ENCODE measurements around the gene HAX1. TPM values are rescaled to one million over a fixed set of nuclear protein-coding genes. Genes with fewer than 3 reads are reported as not detected.
"Not testable (repeated sequence)": the region's sequence is repeated elsewhere in the genome, so short reads cannot be mapped to it uniquely, and the experiment has no call there.

The HAX1 gene
- total RNA-seq, 1 experiment from 2014 or later, result 80.4 TPM

DNA sequence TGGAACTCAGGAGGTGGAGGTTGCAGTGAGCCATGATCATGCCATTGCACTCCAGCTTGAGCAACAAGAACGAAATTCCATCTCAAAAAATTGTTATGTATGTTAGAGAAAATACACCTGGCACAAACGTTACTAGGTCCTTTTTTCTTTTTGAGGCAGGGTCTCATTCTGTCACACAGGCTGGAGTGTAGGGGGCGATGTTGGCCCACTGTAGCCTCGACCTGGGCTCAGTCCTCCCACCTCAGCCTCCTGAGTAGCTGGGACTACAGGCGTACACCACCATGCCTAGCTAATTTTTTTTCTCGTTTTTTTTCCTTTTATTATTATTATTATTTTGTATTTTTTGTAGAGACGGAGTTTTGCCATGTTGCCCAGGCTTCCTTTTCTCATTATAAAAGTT lies 4.4 kb downstream of the HAX1 start:
- no peak overlapping the region for H2BK5ac ChIP-seq (ENCODE audit: insufficient read length, low read length)

DNA sequence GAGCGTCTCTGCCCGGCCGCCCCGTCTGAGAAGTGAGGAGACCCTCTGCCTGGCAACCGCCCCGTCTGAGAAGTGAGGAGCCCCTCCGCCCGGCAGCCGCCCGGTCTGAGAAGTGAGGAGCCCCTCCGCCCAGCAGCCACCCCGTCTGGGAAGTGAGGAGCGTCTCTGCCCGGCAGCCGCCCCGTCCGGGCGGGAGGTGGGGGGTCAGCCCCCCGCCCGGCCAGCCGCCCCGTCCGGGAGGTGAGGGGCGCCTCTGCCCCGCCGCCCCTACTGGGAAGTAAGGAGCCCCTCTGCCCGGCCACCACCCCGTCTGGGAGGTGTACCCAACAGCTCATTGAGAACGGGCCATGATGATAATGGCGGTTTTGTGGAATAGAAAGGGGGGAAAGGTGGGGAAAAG lies 15.2 kb downstream of the HAX1 start:
- not testable (repeated sequence) for H3K14ac ChIP-seq (ENCODE audit: insufficient read depth, low read length); H3K23me2 ChIP-seq (ENCODE audit: insufficient read length, low read depth, low read length, poor library complexity, severe bottlenecking); H3K27me3 ChIP-seq (ENCODE audit: insufficient read depth, low read length); H3K9me3 ChIP-seq (ENCODE audit: control insufficient read depth, low read depth, low read length); H3K79me2 ChIP-seq (ENCODE audit: insufficient read depth, low read length); H3K4ac ChIP-seq (ENCODE audit: low read depth, low read length); H3K4me2 ChIP-seq (ENCODE audit: insufficient read depth, insufficient read length, low read length); H4K91ac ChIP-seq (ENCODE audit: insufficient read length, low read depth, low read length); H3K18ac ChIP-seq (ENCODE audit: insufficient read length, low read depth, low read length); H2BK15ac ChIP-seq (ENCODE audit: low read depth, low read length); H3T11ph ChIP-seq (ENCODE audit: low read length); H2BK20ac ChIP-seq (ENCODE audit: low read depth, low read length, poor library complexity, severe bottlenecking); H3K27ac ChIP-seq (ENCODE audit: insufficient read length, low read depth, low read length); DNase-seq; H3K79me1 ChIP-seq (ENCODE audit: insufficient read depth, low read depth, low read length, poor library complexity, severe bottlenecking); H4K5ac ChIP-seq (ENCODE audit: insufficient read length, low read depth, low read length); H2BK120ac ChIP-seq (ENCODE audit: low read depth, low read length, poor library complexity, severe bottlenecking); H3K36me3 Mint-ChIP-seq (ENCODE audit: insufficient read depth in 1 of 3, low read depth in 3 of 3); H2BK5ac ChIP-seq (ENCODE audit: insufficient read length, low read length); H3K27me3 Mint-ChIP-seq (ENCODE audit: low read depth); H2AFZ ChIP-seq (ENCODE audit: low read length); H3K9me3 Mint-ChIP-seq; H3K9ac ChIP-seq (ENCODE audit: extremely low read depth, insufficient read length, low read length); H3K56ac ChIP-seq (ENCODE audit: insufficient read length, low read depth, low read length); H2BK12ac ChIP-seq (ENCODE audit: insufficient read length, low read depth, low read length); H3K4me3 Mint-ChIP-seq; H2AK5ac ChIP-seq (ENCODE audit: insufficient read length, low read length); H4K20me1 ChIP-seq (ENCODE audit: control insufficient read depth, insufficient read depth, insufficient read length); H3K4me1 ChIP-seq (ENCODE audit: insufficient read depth, low read length); H3K27ac Mint-ChIP-seq; H3K23ac ChIP-seq (ENCODE audit: insufficient read length, low read depth, low read length); H4K8ac ChIP-seq (replicated peaks; ENCODE audit: insufficient read length, low read depth, low read length)
- WGBS (ENCODE audit: extremely low coverage, insufficient read length, low lambda C conversion rate), result no CpG with 5 or more reads among the region's 30 CpGs
- H3K4me1 Mint-ChIP-seq, result peaks cover 4 to 11% of the 10 kb centered on the region in 2 experiments; a peak in 2 of 4 replicates

More for the DNA sequence above, 4.4 kb downstream of the HAX1 start:
- H3K23ac ChIP-seq (ENCODE audit: insufficient read length, low read depth, low read length), result no peak overlapping the region
- no peak overlapping the region for H2BK15ac ChIP-seq (ENCODE audit: low read depth, low read length)
- H3K4me1 ChIP-seq (ENCODE audit: insufficient read depth, low read length), result no peaks in the 10 kb centered on the region
- H3K4ac ChIP-seq (ENCODE audit: low read depth, low read length), result no peak overlapping the region
- DNase-seq, result peak; percentile 35
- peaks cover 4% of the 10 kb centered on the region for H3K79me1 ChIP-seq (ENCODE audit: insufficient read depth, low read depth, low read length, poor library complexity, severe bottlenecking)
- peaks cover 9 to 11% of the 10 kb centered on the region in 2 experiments for H3K4me1 Mint-ChIP-seq
- H3K27me3 ChIP-seq (ENCODE audit: insufficient read depth, low read length), result no peaks in the 10 kb centered on the region
- no peak overlapping the region for H2BK20ac ChIP-seq (ENCODE audit: low read depth, low read length, poor library complexity, severe bottlenecking)
- no peak overlapping the region for H2BK120ac ChIP-seq (ENCODE audit: low read depth, low read length, poor library complexity, severe bottlenecking)
- H3K27me3 Mint-ChIP-seq (ENCODE audit: low read depth), result no peaks in the 10 kb centered on the region; the same call in 1 of the 2 replicates
- H3K9ac ChIP-seq (ENCODE audit: extremely low read depth, insufficient read length, low read length), result no peak overlapping the region
- H3K23me2 ChIP-seq (ENCODE audit: insufficient read length, low read depth, low read length, poor library complexity, severe bottlenecking), result peaks cover 12% of the 10 kb centered on the region
- no peak overlapping the region for H3K14ac ChIP-seq (ENCODE audit: insufficient read depth, low read length)
- H4K8ac ChIP-seq (replicated peaks; ENCODE audit: insufficient read length, low read depth, low read length), result no peak overlapping the region
- no peak overlapping the region for H3K27ac ChIP-seq (ENCODE audit: insufficient read length, low read depth, low read length)
- no peak overlapping the region for H3K27ac Mint-ChIP-seq
- no peak overlapping the region for H4K91ac ChIP-seq (ENCODE audit: insufficient read length, low read depth, low read length)
- no peaks in the 10 kb centered on the region for H3K9me3 ChIP-seq (ENCODE audit: control insufficient read depth, low read depth, low read length)
- no peak overlapping the region for H4K5ac ChIP-seq (ENCODE audit: insufficient read length, low read depth, low read length)
- H3K9me3 Mint-ChIP-seq, result no peaks in the 10 kb centered on the region; a peak in 1 of 5 replicates
- no peak overlapping the region for H2AK5ac ChIP-seq (ENCODE audit: insufficient read length, low read length)
- H3K4me3 Mint-ChIP-seq, result no peak overlapping the region
- H3K56ac ChIP-seq (ENCODE audit: insufficient read length, low read depth, low read length), result no peak overlapping the region
- WGBS (ENCODE audit: extremely low coverage, insufficient read length, low lambda C conversion rate), result no CpG with 5 or more reads among the region's 7 CpGs
- no peak overlapping the region for H2AFZ ChIP-seq (ENCODE audit: low read length)
- H4K20me1 ChIP-seq (ENCODE audit: control insufficient read depth, insufficient read depth, insufficient read length), result no peaks in the 10 kb centered on the region
- H3K18ac ChIP-seq (ENCODE audit: insufficient read length, low read depth, low read length), result no peak overlapping the region
- no peak overlapping the region for H2BK12ac ChIP-seq (ENCODE audit: insufficient read length, low read depth, low read length)
- peaks cover 15 to 30% (median 27%) of the 10 kb centered on the region in 3 experiments; a peak in 6 of 7 replicates for H3K36me3 Mint-ChIP-seq (ENCODE audit: insufficient read depth in 1 of 3, low read depth in 3 of 3)
- 0 out of 2 replicates have a peak, but pooled peaks cover 2% of the 10 kb centered on the region for H3K79me2 ChIP-seq (ENCODE audit: insufficient read depth, low read length)
- H3T11ph ChIP-seq (ENCODE audit: low read length), result no peak overlapping the region
- no peak overlapping the region for H3K4me2 ChIP-seq (ENCODE audit: insufficient read depth, insufficient read length, low read length)
- TF ChIP-seq, protein P1, sequence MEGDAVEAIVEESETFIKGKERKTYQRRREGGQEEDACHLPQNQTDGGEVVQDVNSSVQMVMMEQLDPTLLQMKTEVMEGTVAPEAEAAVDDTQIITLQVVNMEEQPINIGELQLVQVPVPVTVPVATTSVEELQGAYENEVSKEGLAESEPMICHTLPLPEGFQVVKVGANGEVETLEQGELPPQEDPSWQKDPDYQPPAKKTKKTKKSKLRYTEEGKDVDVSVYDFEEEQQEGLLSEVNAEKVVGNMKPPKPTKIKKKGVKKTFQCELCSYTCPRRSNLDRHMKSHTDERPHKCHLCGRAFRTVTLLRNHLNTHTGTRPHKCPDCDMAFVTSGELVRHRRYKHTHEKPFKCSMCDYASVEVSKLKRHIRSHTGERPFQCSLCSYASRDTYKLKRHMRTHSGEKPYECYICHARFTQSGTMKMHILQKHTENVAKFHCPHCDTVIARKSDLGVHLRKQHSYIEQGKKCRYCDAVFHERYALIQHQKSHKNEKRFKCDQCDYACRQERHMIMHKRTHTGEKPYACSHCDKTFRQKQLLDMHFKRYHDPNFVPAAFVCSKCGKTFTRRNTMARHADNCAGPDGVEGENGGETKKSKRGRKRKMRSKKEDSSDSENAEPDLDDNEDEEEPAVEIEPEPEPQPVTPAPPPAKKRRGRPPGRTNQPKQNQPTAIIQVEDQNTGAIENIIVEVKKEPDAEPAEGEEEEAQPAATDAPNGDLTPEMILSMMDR (conservative IDR thresholded peaks at IDR 0.05), result peak; percentile 66
